GM13976 (cell line): ENCODE results near the gene SAP30L.

Experiments
- DNase-seq: peaks from one replicate; pipeline ENCODE4 v3.0.0; 2012; ENCODE audit warnings: low spot score
- CTCF ChIP-seq: IDR thresholded peaks from 2 replicates; pipeline ENCODE4 v1.5.1; 2012; ENCODE audit warnings: borderline replicate concordance, mild to moderate bottlenecking; ENCODE audit not compliant: insufficient read depth; ENCODE audit errors: extremely low read depth, missing control alignments, control extremely low read depth
- in situ Hi-C: fragments of 300-500 bp; cut with MboI; formaldehyde crosslinking; loops from one replicate; pipeline ENCODE4 v1.12.0; 2022; ENCODE audit warnings: low sequenced_read_pairs, mixed read lengths, inconsistent platforms; ENCODE audit not compliant: unreplicated experiment

Gene SAP30L

DNA sequence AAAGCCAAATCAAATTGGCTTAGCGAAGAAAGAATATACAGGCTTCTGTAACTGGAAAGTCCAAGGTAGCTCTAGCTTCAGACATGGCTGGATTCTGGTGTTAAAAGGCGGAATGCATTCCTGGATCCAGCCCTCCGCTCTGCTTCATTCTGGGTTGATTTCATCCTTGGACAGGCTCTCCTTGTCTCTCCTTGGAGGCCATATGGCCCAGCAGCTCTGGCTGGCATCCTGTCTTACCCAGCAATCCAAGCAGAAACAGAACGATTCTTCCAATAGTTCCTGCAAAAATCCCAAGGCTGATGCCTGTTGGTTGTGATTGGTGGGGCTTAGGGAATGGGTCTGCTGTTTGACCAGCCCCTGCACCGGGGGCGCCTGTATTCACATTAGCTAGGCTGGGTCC is 37.0 kb upstream of the SAP30L start:
- DNase-seq, result no peak
- in situ Hi-C loops, result loop anchor here (5.0 to 10.0 kb wide), 2 partner anchors 222 to 344 kb away; no protein-coding TSS in a partner anchor

DNA sequence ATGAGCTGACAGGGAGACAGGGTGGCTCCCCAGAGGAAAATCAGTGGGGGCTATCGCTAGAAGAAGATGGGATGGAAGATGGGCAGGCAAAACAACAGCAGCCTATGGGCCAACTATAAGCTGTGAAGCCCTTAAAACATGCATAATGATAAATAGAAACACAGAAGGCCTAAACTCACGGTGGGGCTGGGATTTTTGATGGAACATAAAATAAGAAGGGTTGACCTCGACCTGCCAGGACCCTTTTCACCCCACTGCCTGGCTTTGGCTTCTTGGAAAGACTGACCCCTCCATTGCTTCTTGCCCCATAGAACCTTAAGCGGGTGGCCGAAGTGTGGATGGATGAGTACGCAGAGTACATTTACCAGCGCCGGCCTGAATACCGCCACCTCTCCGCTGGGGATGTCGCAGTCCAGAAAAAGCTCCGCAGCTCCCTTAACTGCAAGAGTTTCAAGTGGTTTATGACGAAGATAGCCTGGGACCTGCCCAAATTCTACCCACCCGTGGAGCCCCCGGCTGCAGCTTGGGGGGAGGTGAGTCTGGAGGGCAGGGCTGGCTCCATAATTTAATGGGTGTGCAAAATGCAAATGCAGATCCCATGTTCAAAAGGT is 36.5 kb upstream of the SAP30L start:
- in situ Hi-C loops, result loop anchor here (5.0 to 10.0 kb wide), 2 partner anchors 222 to 345 kb away; no protein-coding TSS in a partner anchor
- DNase-seq, result no peak
- TF ChIP-seq CTCF, result no peak

More for the DNA sequence above, 37.0 kb upstream of the SAP30L start:
- TF ChIP-seq CTCF, result no peak

GRCh38 chr5:154410008-154410407 is 35.8 kb upstream of the SAP30L start:
- DNase-seq, result no peak
- in situ Hi-C loops, result no loop called here
- no peak for TF ChIP-seq CTCF

DNA sequence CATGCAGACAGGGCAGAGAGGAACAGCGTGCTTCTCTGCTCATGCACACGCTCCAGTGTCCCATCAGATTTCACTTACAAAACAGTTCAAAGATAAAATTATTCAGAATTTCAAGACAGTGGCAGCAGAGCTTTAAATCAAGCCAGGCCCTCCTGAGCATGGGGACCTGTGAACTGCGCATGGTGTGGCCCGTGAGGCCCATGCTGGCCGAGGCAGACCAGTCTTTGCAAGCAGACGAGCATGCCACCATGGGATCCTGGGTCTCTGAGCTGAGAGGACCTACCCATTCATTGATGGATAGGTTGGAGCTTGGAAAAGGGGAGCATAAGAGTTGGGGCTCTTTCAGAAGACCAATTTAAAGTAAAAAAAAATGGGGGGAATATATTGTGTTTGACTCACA is 35.0 kb upstream of the SAP30L start:
- in situ Hi-C loops, result no loop called here
- no peak for TF ChIP-seq CTCF
- DNase-seq, result no peak

GRCh38 chr5:154411338-154411737 is 34.5 kb upstream of the SAP30L start:
- TF ChIP-seq CTCF, result no peak
- DNase-seq, result no peak
- in situ Hi-C loops, result no loop called here

GRCh38 chr5:154412316-154412715 is 33.5 kb upstream of the SAP30L start:
- DNase-seq, result no peak
- in situ Hi-C loops, result no loop called here
- no peak for TF ChIP-seq CTCF
